GM19035 (cell line): ENCODE measurements around the gene PABPC1L.
"Not testable (repeated sequence)": the region's sequence is repeated elsewhere in the genome, so short reads cannot be mapped to it uniquely, and the experiment has no call there.

Source experiments
- ATAC-seq: cut with Tn5 transposase; IDR thresholded peaks from one replicate; pipeline ENCODE4 v1.9.1; 2021; ENCODE audit not compliant: unreplicated experiment

The PABPC1L gene

GRCh38 chr20:44909872-44910689 lies at the start of gene PABPC1L:
TSS of gene PABPC1L (plus strand) at chr20:44910060. CDS start at chr20:44910144, 84 bp downstream.
- ATAC-seq: peak; percentile 68

GRCh38 chr20:44861531-44862006 lies 48.3 kb upstream of the PABPC1L start:
- no peak for ATAC-seq

GRCh38 chr20:44862286-44862685 lies 47.6 kb upstream of the PABPC1L start:
- ATAC-seq: no peak

- ATAC-seq: not testable (repeated sequence)
Measured at GRCh38 chr20:44863365-44864084, 46.3 kb upstream of the PABPC1L start.

- ATAC-seq: not testable (repeated sequence)
Measured at GRCh38 chr20:44864493-44864892, 45.4 kb upstream of the PABPC1L start.

GRCh38 chr20:44866703-44867335 lies 43.0 kb upstream of the PABPC1L start:
- no peak for ATAC-seq

- no peak for ATAC-seq
Measured at GRCh38 chr20:44869471-44869870, 40.4 kb upstream of the PABPC1L start.

GRCh38 chr20:44882360-44882759 lies 27.5 kb upstream of the PABPC1L start:
- ATAC-seq: not testable (repeated sequence)

- no peak for ATAC-seq
Measured at GRCh38 chr20:44883214-44883902, 26.5 kb upstream of the PABPC1L start.

- no peak for ATAC-seq
Measured at GRCh38 chr20:44884907-44885391, 24.9 kb upstream of the PABPC1L start.

GRCh38 chr20:44885392-44886265 lies 24.2 kb upstream of the PABPC1L start, which contains the start of gene YWHAB:
TSS of gene YWHAB (plus strand) at chr20:44885705. CDS start at chr20:44901534, 15,829 bp downstream.
- ATAC-seq: peak; percentile 90

GRCh38 chr20:44886266-44886651 lies 23.6 kb upstream of the PABPC1L start:
- no peak for ATAC-seq

GRCh38 chr20:44886828-44887227 lies 23.0 kb upstream of the PABPC1L start:
- ATAC-seq: no peak

GRCh38 chr20:44887466-44887865 lies 22.4 kb upstream of the PABPC1L start:
- no peak for ATAC-seq

- no peak for ATAC-seq
Measured at GRCh38 chr20:44888226-44889103, 21.4 kb upstream of the PABPC1L start.

GRCh38 chr20:44891826-44892225 lies 18.0 kb upstream of the PABPC1L start:
- ATAC-seq: no peak

GRCh38 chr20:44894959-44895358 lies 14.9 kb upstream of the PABPC1L start:
- no peak for ATAC-seq

GRCh38 chr20:44896583-44896982 lies 13.3 kb upstream of the PABPC1L start:
- ATAC-seq: no peak

GRCh38 chr20:44897133-44897532 lies 12.7 kb upstream of the PABPC1L start:
- no peak for ATAC-seq
